Mammary epithelial cell (primary cell): ENCODE measurements around the gene CRB2.

Experiments
- CTCF ChIP-seq, 2 donors: IDR thresholded peaks in 1 of 2; conservative IDR thresholded peaks in 1 of 2; 2 replicates each; pipeline ENCODE4 v1.5.1; 2011 to 2012; ENCODE audit warnings: inconsistent platforms in 2 of 2, low read length in 2 of 2, mild to moderate bottlenecking in 2 of 2, control low read depth in 1 of 2, low read depth in 1 of 2; ENCODE audit not compliant: insufficient read depth in 1 of 2; ENCODE audit errors: extremely low read depth in 1 of 2
- EZH2 ChIP-seq: IDR thresholded peaks from 2 replicates; pipeline ENCODE4 v1.6.1; 2012; ENCODE audit warnings: low read length, inconsistent platforms, borderline replicate concordance

GRCh38 chr9:123390337-123391135 is 34.5 kb downstream of the CRB2 start:
- no peak for TF ChIP-seq CTCF (conservative IDR thresholded peaks at IDR 0.05 in 1 of 2, IDR thresholded peaks at IDR 0.05 in 1 of 2; ENCODE audit: extremely low read depth in 1 of 2, insufficient read depth in 1 of 2, low read depth in 1 of 2, low read length in 2 of 2)
- TF ChIP-seq EZH2 = no peak
